Measurements from ENCODE around the gene IGSF21. TPM values are rescaled to one million over a fixed set of nuclear protein-coding genes. Genes with fewer than 3 reads are reported as not detected.
"Not testable (repeated sequence)": the region's sequence is repeated elsewhere in the genome, so short reads cannot be mapped to it uniquely, and the experiment has no call there.

Gene IGSF21
- polyA plus RNA-seq, 1 of the 3 experiments (the other 2 are of a cell fraction) = not detected

DNA sequence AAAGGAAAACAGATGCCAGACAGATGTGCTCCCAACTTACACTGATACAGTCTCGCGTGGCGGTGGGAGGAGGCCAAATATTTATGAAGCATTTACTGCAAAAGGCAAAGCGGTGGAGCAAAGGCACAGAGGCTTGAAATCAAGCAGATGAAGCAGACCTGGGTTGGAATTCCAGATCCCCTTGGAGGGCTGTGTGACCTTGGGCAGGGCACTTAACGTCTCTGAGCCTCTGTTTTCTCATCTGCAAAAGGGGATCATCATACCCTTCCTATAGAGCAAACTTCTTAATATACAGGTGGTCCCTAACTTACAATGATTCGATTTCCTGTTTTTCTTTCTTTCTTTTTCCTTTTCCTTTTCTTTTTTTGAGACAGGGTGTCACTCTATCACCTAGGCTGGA lies 54.1 kb downstream of the IGSF21 start:
- Histone ChIP-seq H3K27me3 (ENCODE audit: insufficient read depth) (no peaks in the 10 kb centered on the region), H2AFZ (ENCODE audit: low read depth) (no peak overlapping the region), H3K9me3 (no peaks in the 10 kb centered on the region), H3K9me2 (no peaks in the 10 kb centered on the region), H4K20me1 (ENCODE audit: insufficient read depth) (no peaks in the 10 kb centered on the region), H3F3A (replicated peaks; ENCODE audit: insufficient read depth) (no peaks in the 10 kb centered on the region), H3K9ac (no peak overlapping the region), H3K79me2 (ENCODE audit: insufficient read depth) (no peaks in the 10 kb centered on the region), H3K27ac (ENCODE audit: low read depth in 2 of 2, low read length in 1 of 2) (no peak overlapping the region), H3K4me2 (no peak overlapping the region), H3K36me3 (replicated peaks in 1 of 2; ENCODE audit: control insufficient read depth in 1 of 2, insufficient read depth in 2 of 2, low read length in 1 of 2) (no peaks in the 10 kb centered on the region), H3K4me3 (ENCODE audit: low read depth in 2 of 2, low read length in 1 of 2) (no peak overlapping the region), H3K4me1 (ENCODE audit: control insufficient read depth in 1 of 2, insufficient read depth in 2 of 2, low read depth in 1 of 2, low read length in 1 of 2) (peaks cover 0 to 8% of the 10 kb centered on the region in 2 experiments; a peak in 2 of 4 replicates)
- 49% methylated on average over 6 of the region's 6 CpGs for WGBS (ENCODE audit: low lambda C conversion rate)
- POLR2A ChIA-PET = no interaction called here
- no peak for DNase-seq
- TF ChIP-seq, protein P1, sequence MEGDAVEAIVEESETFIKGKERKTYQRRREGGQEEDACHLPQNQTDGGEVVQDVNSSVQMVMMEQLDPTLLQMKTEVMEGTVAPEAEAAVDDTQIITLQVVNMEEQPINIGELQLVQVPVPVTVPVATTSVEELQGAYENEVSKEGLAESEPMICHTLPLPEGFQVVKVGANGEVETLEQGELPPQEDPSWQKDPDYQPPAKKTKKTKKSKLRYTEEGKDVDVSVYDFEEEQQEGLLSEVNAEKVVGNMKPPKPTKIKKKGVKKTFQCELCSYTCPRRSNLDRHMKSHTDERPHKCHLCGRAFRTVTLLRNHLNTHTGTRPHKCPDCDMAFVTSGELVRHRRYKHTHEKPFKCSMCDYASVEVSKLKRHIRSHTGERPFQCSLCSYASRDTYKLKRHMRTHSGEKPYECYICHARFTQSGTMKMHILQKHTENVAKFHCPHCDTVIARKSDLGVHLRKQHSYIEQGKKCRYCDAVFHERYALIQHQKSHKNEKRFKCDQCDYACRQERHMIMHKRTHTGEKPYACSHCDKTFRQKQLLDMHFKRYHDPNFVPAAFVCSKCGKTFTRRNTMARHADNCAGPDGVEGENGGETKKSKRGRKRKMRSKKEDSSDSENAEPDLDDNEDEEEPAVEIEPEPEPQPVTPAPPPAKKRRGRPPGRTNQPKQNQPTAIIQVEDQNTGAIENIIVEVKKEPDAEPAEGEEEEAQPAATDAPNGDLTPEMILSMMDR (IDR thresholded peaks at IDR 0.05) = no peak
- TF ChIP-seq GATA2 (CRISPR knock-in tag; IDR thresholded peaks at IDR 0.05) (no peak), MEF2A (IDR thresholded peaks at IDR 0.05; ENCODE audit: borderline replicate concordance, low read depth) (no peak), RFX5 (IDR thresholded peaks at IDR 0.05; ENCODE audit: low read length) (no peak), RXRA (IDR thresholded peaks at IDR 0.05; ENCODE audit: borderline replicate concordance, low read depth) (no peak), TAF1 (IDR thresholded peaks at IDR 0.05; ENCODE audit: borderline replicate concordance, low read depth, low read length) (no peak), FOXM1 (IDR thresholded peaks at IDR 0.05; ENCODE audit: low read depth) (no peak), ELF1 (IDR thresholded peaks at IDR 0.05) (no peak), GABPA (IDR thresholded peaks at IDR 0.05; ENCODE audit: low read depth) (no peak), NFIC (IDR thresholded peaks at IDR 0.05; ENCODE audit: borderline replicate concordance) (no peak), RAD21 (IDR thresholded peaks at IDR 0.05; ENCODE audit: low read length) (no peak), RCOR1 (IDR thresholded peaks at IDR 0.05; ENCODE audit: low read length) (no peak), SIN3A (IDR thresholded peaks at IDR 0.05; ENCODE audit: borderline replicate concordance, low read depth, low read length) (no peak), FOXJ3 (CRISPR knock-in tag; IDR thresholded peaks at IDR 0.05) (no peak), SMC3 (IDR thresholded peaks at IDR 0.05; ENCODE audit: low read depth, low read length) (no peak), FOSL2 (IDR thresholded peaks at IDR 0.05; ENCODE audit: borderline replicate concordance, low read depth) (no peak)
- TF ChIP-seq, protein P2, sequence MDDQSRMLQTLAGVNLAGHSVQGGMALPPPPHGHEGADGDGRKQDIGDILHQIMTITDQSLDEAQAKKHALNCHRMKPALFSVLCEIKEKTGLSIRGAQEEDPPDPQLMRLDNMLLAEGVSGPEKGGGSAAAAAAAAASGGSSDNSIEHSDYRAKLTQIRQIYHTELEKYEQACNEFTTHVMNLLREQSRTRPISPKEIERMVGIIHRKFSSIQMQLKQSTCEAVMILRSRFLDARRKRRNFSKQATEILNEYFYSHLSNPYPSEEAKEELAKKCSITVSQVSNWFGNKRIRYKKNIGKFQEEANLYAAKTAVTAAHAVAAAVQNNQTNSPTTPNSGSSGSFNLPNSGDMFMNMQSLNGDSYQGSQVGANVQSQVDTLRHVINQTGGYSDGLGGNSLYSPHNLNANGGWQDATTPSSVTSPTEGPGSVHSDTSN (IDR thresholded peaks at IDR 0.05) = no peak
- TF ChIP-seq, protein P3, sequence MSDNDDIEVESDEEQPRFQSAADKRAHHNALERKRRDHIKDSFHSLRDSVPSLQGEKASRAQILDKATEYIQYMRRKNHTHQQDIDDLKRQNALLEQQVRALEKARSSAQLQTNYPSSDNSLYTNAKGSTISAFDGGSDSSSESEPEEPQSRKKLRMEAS (IDR thresholded peaks at IDR 0.05; ENCODE audit: low read depth) = no peak
- TF ChIP-seq, protein P4, sequence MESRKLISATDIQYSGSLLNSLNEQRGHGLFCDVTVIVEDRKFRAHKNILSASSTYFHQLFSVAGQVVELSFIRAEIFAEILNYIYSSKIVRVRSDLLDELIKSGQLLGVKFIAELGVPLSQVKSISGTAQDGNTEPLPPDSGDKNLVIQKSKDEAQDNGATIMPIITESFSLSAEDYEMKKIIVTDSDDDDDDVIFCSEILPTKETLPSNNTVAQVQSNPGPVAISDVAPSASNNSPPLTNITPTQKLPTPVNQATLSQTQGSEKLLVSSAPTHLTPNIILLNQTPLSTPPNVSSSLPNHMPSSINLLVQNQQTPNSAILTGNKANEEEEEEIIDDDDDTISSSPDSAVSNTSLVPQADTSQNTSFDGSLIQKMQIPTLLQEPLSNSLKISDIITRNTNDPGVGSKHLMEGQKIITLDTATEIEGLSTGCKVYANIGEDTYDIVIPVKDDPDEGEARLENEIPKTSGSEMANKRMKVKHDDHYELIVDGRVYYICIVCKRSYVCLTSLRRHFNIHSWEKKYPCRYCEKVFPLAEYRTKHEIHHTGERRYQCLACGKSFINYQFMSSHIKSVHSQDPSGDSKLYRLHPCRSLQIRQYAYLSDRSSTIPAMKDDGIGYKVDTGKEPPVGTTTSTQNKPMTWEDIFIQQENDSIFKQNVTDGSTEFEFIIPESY (IDR thresholded peaks at IDR 0.05; ENCODE audit: borderline replicate concordance, low read depth) = no peak
- CTCF ChIA-PET = interaction anchor here (3.2 kb wide), 1 partner anchor 12 kb away, joined by 15 read pairs; no protein-coding TSS in a partner anchor

DNA sequence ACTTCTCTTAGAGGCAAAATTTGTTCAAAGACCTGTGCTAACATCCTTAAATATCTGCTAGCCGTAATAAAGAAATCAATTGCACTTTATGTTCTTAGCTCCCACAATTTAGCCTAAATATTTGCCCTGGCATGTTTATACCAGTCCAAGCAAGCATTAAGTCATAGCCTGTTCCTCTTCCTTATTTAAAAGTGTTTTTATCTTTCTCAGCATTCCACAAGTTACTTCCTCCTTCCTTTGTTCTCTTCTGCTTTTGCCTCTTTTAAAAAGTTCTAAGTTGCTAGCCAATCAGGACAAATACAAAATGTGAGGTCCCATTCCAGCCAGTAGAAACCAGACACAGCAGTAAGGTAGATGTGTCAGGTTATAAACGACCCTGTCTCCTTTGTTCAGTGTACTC lies 58.0 kb downstream of the IGSF21 start:
- H3K9me2 ChIP-seq; H3F3A ChIP-seq (replicated peaks; ENCODE audit: insufficient read depth); H3K4me1 ChIP-seq (ENCODE audit: control insufficient read depth in 1 of 2, insufficient read depth in 2 of 2, low read depth in 1 of 2, low read length in 1 of 2); H3K4me2 ChIP-seq; H3K27ac ChIP-seq (ENCODE audit: low read depth in 2 of 2, low read length in 1 of 2); H3K27me3 ChIP-seq (ENCODE audit: insufficient read depth); H3K36me3 ChIP-seq (replicated peaks in 1 of 2; ENCODE audit: control insufficient read depth in 1 of 2, insufficient read depth in 2 of 2, low read length in 1 of 2); H2AFZ ChIP-seq (ENCODE audit: low read depth); POLR2A ChIA-PET; H3K4me3 ChIP-seq (ENCODE audit: low read depth in 2 of 2, low read length in 1 of 2); DNase-seq; H4K20me1 ChIP-seq (ENCODE audit: insufficient read depth); H3K9me3 ChIP-seq; H3K9ac ChIP-seq; H3K79me2 ChIP-seq (ENCODE audit: insufficient read depth): not testable (repeated sequence)
- WGBS (ENCODE audit: low lambda C conversion rate) = 14% methylated on average over 2 of the region's 2 CpGs
- CTCF ChIA-PET = interaction anchor here (1.0 to 2.3 kb wide), 4 partner anchors 11 to 242 kb away, joined by 4 to 6 read pairs (median 4); no protein-coding TSS in a partner anchor
